ENCODE data around the gene MXD4. TPM values are rescaled to one million over a fixed set of nuclear protein-coding genes. Genes with fewer than 3 reads are reported as not detected.

The MXD4 gene
- total RNA-seq, 2 experiments from 2014 or later, result 5.9 to 6.9 TPM

- ChIA-PET CTCF (no interaction called here), POLR2A (interaction anchor here (0.6 to 1.1 kb wide), 2 partner anchors 10 to 23 kb away, joined by 3 to 4 read pairs; partner anchors contain the start of gene MXD4)
- H3K4me1 Mint-ChIP-seq (ENCODE audit: low read depth), result no peaks in the 10 kb centered on the region
- no peaks in the 10 kb centered on the region for H3K27me3 Mint-ChIP-seq (ENCODE audit: low read depth)
- H3K36me3 Mint-ChIP-seq (ENCODE audit: low read depth), result no peaks in the 10 kb centered on the region
- H3K4me3 Mint-ChIP-seq, result no peak overlapping the region
- no peaks in the 10 kb centered on the region for H3K9me3 Mint-ChIP-seq (ENCODE audit: insufficient read depth)
- no peak for DNase-seq
- H3K27ac Mint-ChIP-seq, result no peak overlapping the region
- ATAC-seq, result no peak
These were observed 10.3 kb upstream of the MXD4 start for GRCh38 chr4:2272026-2272827.

- Mint-ChIP-seq H3K27me3 (ENCODE audit: low read depth) (no peaks in the 10 kb centered on the region), H3K4me3 (no peak overlapping the region), H3K4me1 (ENCODE audit: low read depth) (no peaks in the 10 kb centered on the region), H3K9me3 (ENCODE audit: insufficient read depth) (no peaks in the 10 kb centered on the region), H3K27ac (no peak overlapping the region), H3K36me3 (ENCODE audit: low read depth) (no peaks in the 10 kb centered on the region)
- ATAC-seq (no peak), DNase-seq (no peak)
- ChIA-PET CTCF (no interaction called here), POLR2A (interaction anchor here (1.1 kb wide), 1 partner anchor 9 kb away, joined by 4 read pairs; the partner anchor contains the start of gene MXD4)
These were observed 9.5 kb upstream of the MXD4 start for GRCh38 chr4:2271279-2272025.

GRCh38 chr4:2270341-2271165, 8.6 kb upstream of the MXD4 start:
- CTCF ChIA-PET, result no interaction called here
- Mint-ChIP-seq H3K4me3 (no peak overlapping the region), H3K9me3 (ENCODE audit: insufficient read depth) (no peaks in the 10 kb centered on the region), H3K4me1 (ENCODE audit: low read depth) (no peaks in the 10 kb centered on the region), H3K27me3 (ENCODE audit: low read depth) (no peaks in the 10 kb centered on the region), H3K36me3 (ENCODE audit: low read depth) (no peaks in the 10 kb centered on the region), H3K27ac (no peak overlapping the region)
- POLR2A ChIA-PET, result no interaction called here
- DNase-seq (no peak), ATAC-seq (no peak)

- DNase-seq, result no peak
- H3K9me3 Mint-ChIP-seq (ENCODE audit: insufficient read depth), result no peaks in the 10 kb centered on the region
- no peaks in the 10 kb centered on the region for H3K4me1 Mint-ChIP-seq (ENCODE audit: low read depth)
- H3K27ac Mint-ChIP-seq, result no peak overlapping the region
- H3K4me3 Mint-ChIP-seq, result no peak overlapping the region
- no peaks in the 10 kb centered on the region for H3K36me3 Mint-ChIP-seq (ENCODE audit: low read depth)
- ChIA-PET CTCF (no interaction called here), POLR2A (interaction anchor here (0.6 kb wide), 1 partner anchor 347 kb away, joined by 3 read pairs; no protein-coding TSS in a partner anchor)
- no peak for ATAC-seq
- no peaks in the 10 kb centered on the region for H3K27me3 Mint-ChIP-seq (ENCODE audit: low read depth)
These were observed 7.8 kb upstream of the MXD4 start for GRCh38 chr4:2269618-2270163.

GRCh38 chr4:2269206-2269531, 7.3 kb upstream of the MXD4 start:
- H3K4me3 Mint-ChIP-seq, result no peak overlapping the region

DNA sequence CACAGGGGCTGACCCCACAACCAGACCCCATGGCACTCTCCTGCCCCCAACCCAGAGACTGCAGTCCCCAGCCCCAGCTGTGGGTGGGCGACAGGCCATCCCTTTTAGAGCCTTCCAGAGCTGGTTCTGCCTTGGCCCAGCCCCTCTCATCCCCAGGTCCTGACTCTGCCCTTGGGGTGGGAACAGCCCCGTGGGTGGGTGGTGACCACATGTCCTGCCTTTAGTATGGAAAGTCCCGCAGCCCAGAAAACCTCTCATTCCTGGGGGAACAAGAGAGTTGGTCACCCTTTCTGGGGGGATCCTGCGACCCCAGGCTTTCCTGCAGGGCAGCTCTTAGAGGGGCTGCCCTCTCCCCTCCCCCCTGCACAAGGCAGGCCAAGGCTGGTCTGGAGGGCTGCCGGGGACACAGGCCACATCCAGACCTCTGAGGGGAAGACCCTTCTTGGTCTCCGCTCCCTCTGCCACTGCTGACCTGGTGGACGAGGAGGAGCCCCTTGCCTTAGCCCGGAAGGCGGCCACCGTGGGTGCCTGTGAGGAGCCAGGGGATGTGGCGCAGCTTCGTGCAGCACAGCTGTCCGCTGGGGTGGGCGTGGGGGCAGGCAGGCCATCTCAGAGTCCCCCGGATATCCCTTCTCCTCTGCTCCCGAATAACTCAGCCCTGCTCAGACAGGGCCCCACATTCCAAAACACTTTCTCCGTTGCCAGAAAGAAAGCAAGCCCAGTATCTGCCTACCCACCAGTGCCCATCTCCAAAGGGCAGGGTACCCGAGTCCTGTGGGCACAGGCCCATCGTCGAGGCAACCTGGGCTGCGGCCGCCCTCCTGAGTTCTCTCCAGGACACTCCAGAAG, 6.7 kb upstream of the MXD4 start:
- no peak for DNase-seq
- H3K27me3 Mint-ChIP-seq (ENCODE audit: low read depth), result no peaks in the 10 kb centered on the region
- ATAC-seq, result no peak
- ChIA-PET POLR2A (interaction anchor here (0.6 kb wide), 1 partner anchor 348 kb away, joined by 3 read pairs; no protein-coding TSS in a partner anchor), CTCF (no interaction called here)
- no peaks in the 10 kb centered on the region for H3K9me3 Mint-ChIP-seq (ENCODE audit: insufficient read depth)
- no peak overlapping the region for H3K4me3 Mint-ChIP-seq
- H3K36me3 Mint-ChIP-seq (ENCODE audit: low read depth), result no peaks in the 10 kb centered on the region
- H3K4me1 Mint-ChIP-seq (ENCODE audit: low read depth), result no peaks in the 10 kb centered on the region
- no peak overlapping the region for H3K27ac Mint-ChIP-seq

More at GRCh38 chr4:2269206-2269531, 7.3 kb upstream of the MXD4 start:
- Mint-ChIP-seq H3K9me3 (ENCODE audit: insufficient read depth) (no peaks in the 10 kb centered on the region), H3K27ac (no peak overlapping the region), H3K4me1 (ENCODE audit: low read depth) (no peaks in the 10 kb centered on the region), H3K36me3 (ENCODE audit: low read depth) (no peaks in the 10 kb centered on the region), H3K27me3 (ENCODE audit: low read depth) (no peaks in the 10 kb centered on the region)
- no peak for DNase-seq
- ATAC-seq, result no peak
- POLR2A ChIA-PET, result interaction anchor here (0.6 kb wide), 1 partner anchor 347 kb away, joined by 3 read pairs; no protein-coding TSS in a partner anchor
- CTCF ChIA-PET, result no interaction called here

DNA sequence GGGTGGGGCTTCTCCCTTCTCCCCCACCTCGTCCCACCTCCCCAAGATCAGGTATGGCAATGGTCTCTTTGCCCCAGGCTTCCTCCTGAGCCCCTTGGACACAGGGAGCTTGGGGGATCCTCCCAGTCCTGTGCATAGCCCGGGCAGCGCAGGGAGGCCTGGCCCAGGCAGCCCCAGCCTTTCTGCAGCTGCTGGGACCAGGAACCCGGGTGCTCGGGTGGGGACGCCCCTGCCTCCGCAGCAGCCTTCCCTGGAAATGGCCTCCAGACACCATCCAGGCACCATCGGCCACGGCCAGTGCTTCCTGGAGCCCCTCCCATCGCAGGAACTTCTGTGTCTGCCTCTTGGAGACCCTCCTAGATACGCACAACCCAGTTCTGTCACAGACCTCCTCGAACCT, 5.9 kb upstream of the MXD4 start:
- Mint-ChIP-seq H3K4me3 (no peak overlapping the region), H3K4me1 (ENCODE audit: low read depth) (no peaks in the 10 kb centered on the region), H3K9me3 (ENCODE audit: insufficient read depth) (no peaks in the 10 kb centered on the region), H3K27me3 (ENCODE audit: low read depth) (no peaks in the 10 kb centered on the region), H3K27ac (no peak overlapping the region), H3K36me3 (ENCODE audit: low read depth) (no peaks in the 10 kb centered on the region)
- CTCF ChIA-PET, result no interaction called here
- DNase-seq, result no peak
- ATAC-seq, result no peak
- POLR2A ChIA-PET, result no interaction called here

DNA sequence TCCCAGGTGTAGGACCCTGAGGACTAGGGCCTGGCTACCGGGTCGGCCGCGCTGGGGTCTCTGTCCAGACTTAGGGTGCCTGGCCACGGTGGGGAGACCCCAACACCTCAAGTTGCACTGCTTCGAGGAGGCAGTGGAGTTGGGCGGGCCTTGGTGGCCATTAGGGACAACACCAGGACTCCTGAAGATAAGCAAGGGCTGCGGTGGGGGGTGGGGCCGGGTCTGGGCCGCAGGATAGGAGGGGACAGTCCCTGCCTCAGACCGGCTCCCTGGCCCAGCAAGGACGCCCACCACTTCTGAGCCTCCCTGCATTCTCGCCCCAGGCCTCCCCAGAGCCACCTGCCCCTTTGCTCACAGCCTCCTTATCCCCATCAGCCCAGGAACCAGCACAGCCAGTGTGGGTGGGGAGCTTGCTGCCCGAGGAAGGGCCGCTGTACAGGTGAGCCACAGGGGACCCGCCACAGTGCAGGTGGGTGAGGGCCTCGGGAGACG, 5.5 kb upstream of the MXD4 start:
- no peaks in the 10 kb centered on the region for H3K36me3 Mint-ChIP-seq (ENCODE audit: low read depth)
- DNase-seq (no peak), ATAC-seq (no peak)
- H3K27ac Mint-ChIP-seq, result no peak overlapping the region
- H3K4me1 Mint-ChIP-seq (ENCODE audit: low read depth), result no peaks in the 10 kb centered on the region
- POLR2A ChIA-PET, result no interaction called here
- H3K4me3 Mint-ChIP-seq, result no peak overlapping the region
- H3K27me3 Mint-ChIP-seq (ENCODE audit: low read depth), result no peaks in the 10 kb centered on the region
- CTCF ChIA-PET, result no interaction called here
- no peaks in the 10 kb centered on the region for H3K9me3 Mint-ChIP-seq (ENCODE audit: insufficient read depth)

DNA sequence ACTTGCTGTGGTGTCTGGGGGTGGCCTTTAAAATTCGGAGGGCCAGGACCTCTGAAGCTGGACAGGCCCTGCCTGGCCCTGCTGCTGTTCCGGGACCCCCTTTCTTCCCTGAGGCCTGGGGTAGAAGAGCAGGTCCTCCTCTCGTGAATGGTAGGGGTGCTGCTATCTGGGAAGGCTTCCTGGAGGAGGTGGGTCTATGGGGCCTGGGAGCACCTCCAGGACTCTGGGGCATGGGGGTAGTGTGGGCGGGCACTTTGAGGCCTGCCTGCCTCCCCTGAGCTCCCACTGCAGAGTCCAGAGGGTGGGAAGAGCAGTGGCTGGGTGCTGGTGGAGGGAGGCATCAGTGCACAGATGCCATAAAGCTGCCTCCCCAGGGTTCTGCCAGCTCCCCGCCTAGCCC, 4.9 kb upstream of the MXD4 start:
- DNase-seq (no peak), ATAC-seq (no peak)
- no peak overlapping the region for H3K27ac Mint-ChIP-seq
- no peaks in the 10 kb centered on the region for H3K4me1 Mint-ChIP-seq (ENCODE audit: low read depth)
- no peaks in the 10 kb centered on the region for H3K9me3 Mint-ChIP-seq (ENCODE audit: insufficient read depth)
- no peak overlapping the region for H3K4me3 Mint-ChIP-seq
- ChIA-PET CTCF (interaction anchor here (0.9 kb wide), 1 partner anchor 15 kb away, joined by 3 read pairs; no protein-coding TSS in a partner anchor), POLR2A (no interaction called here)
- H3K27me3 Mint-ChIP-seq (ENCODE audit: low read depth), result no peaks in the 10 kb centered on the region
- no peaks in the 10 kb centered on the region for H3K36me3 Mint-ChIP-seq (ENCODE audit: low read depth)

GRCh38 chr4:2266181-2266580, 4.3 kb upstream of the MXD4 start:
- no peaks in the 10 kb centered on the region for H3K27me3 Mint-ChIP-seq (ENCODE audit: low read depth)
- H3K27ac Mint-ChIP-seq, result no peak overlapping the region
- DNase-seq, result no peak
- H3K4me3 Mint-ChIP-seq, result no peak overlapping the region
- ChIA-PET CTCF (interaction anchor here (0.9 to 1.3 kb wide), 2 partner anchors 16 to 25 kb away, joined by 3 read pairs; no protein-coding TSS in a partner anchor), POLR2A (interaction anchor here (1.0 kb wide), 1 partner anchor 24 kb away, joined by 4 read pairs; the partner anchor contains the start of genes HAUS3 and POLN)
- H3K9me3 Mint-ChIP-seq (ENCODE audit: insufficient read depth), result no peaks in the 10 kb centered on the region
- no peaks in the 10 kb centered on the region for H3K36me3 Mint-ChIP-seq (ENCODE audit: low read depth)
- no peaks in the 10 kb centered on the region for H3K4me1 Mint-ChIP-seq (ENCODE audit: low read depth)
- no peak for ATAC-seq
